Measurements from ENCODE around the gene OVOL3.

GRCh38 chr19:36064826-36065225 lies 46.1 kb upstream of the OVOL3 start:
- TF ChIP-seq EZH2 (IDR thresholded peaks at IDR 0.05; ENCODE audit: borderline replicate concordance, low read depth, low read length, poor library complexity, severe bottlenecking) (no peak), CTCF (conservative IDR thresholded peaks at IDR 0.05; ENCODE audit: low read depth, low read length) (no peak)

All from A673 (cell line).